ENCODE data around the gene EED. TPM values are rescaled to one million over a fixed set of nuclear protein-coding genes. Genes with fewer than 3 reads are reported as not detected.
"Not testable (repeated sequence)": the region's sequence is repeated elsewhere in the genome, so short reads cannot be mapped to it uniquely, and the experiment has no call there.

Gene EED
- total and polyA plus RNA-seq, 5 donors = 13.0 to 16.9 (median 14.4) TPM

DNA sequence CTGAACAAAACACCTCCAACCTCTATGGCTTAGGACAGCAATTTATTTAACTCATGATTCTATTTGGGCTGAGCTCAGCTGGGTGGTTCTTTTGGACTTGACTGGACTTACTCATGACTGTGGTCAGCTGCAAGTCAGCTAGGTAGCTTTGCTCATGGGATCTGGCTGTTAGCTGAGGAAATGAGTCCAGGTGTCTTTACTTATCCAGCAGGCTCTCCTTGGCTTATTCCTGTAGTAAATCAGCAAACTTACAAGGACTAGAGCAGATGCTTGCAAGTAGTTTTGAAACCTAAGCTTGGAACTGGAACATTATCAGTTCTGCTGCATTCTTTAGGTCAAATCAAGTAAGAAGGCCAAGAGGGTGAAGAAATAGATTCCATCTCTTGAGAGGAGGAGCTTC is 49.5 kb downstream of the EED start:
- H3K4me1 ChIP-seq (ENCODE audit: control insufficient read depth, insufficient read depth, low read length) = no peaks in the 10 kb centered on the region
- no peak for DNase-seq
- H3K9me3 ChIP-seq (ENCODE audit: control insufficient read depth, low read length) = no peaks in the 10 kb centered on the region
- intact Hi-C loops (cut with DNase I) = loop anchor here in 2 of 4 donors (5.0 to 10.0 kb wide), 2 partner anchors 352 to 439 kb away; partner anchors contain the start of gene CCDC83 (in 1 of the 2)
- no peak overlapping the region for H3K4me3 ChIP-seq (ENCODE audit: low read length)
- no peak overlapping the region for H3K27ac ChIP-seq (ENCODE audit: low read length)
- no peak for ATAC-seq
- H3K27me3 ChIP-seq (ENCODE audit: control insufficient read depth, insufficient read depth) = no peaks in the 10 kb centered on the region

DNA sequence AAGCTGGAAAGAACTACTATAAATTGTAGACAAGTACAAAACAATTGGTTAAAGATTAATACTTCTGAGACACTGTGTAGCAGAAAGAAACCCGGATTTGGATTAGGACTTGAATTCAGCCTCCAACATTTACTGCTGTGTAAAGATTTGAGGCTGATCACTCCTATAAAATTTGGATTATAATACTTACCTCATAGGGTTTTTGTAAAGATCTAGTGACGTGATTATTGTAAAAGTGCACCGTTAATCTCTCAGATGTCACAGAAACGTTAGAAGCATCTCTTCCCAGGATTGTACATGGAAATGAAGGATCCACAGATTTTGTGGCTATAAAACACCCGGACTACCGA is 57.2 kb downstream of the EED start:
- Histone ChIP-seq H3K27me3 (ENCODE audit: control insufficient read depth, insufficient read depth) (no peaks in the 10 kb centered on the region), H3K27ac (ENCODE audit: low read length) (no peak overlapping the region), H3K4me3 (ENCODE audit: low read length) (peak overlapping the region; percentile 91), H3K4me1 (ENCODE audit: control insufficient read depth, insufficient read depth, low read length) (no peaks in the 10 kb centered on the region), H3K9me3 (ENCODE audit: control insufficient read depth, low read length) (no peaks in the 10 kb centered on the region)
- no peak for DNase-seq
- WGBS = 3% methylated on average over 6 of the region's 6 CpGs
- intact Hi-C loops (cut with DNase I) = no loop called here
- no peak for ATAC-seq

- WGBS = under 1% methylated on average over 30 of the region's 30 CpGs
- peak within 1 kb of the TSS; percentile 65 for H3K27ac ChIP-seq (ENCODE audit: low read length)
- H3K27me3 ChIP-seq (ENCODE audit: control insufficient read depth, insufficient read depth) = no peaks in the 10 kb centered on the region
- no peaks in the 10 kb centered on the region for H3K4me1 ChIP-seq (ENCODE audit: control insufficient read depth, insufficient read depth, low read length)
- ATAC-seq (peak; percentile 99 to 100), DNase-seq (peak; percentile 100)
- intact Hi-C loops (cut with DNase I) = no loop called here
- H3K4me3 ChIP-seq (ENCODE audit: low read length) = peak within 1 kb of the TSS; percentile 91
- H3K9me3 ChIP-seq (ENCODE audit: control insufficient read depth, low read length) = no peaks in the 10 kb centered on the region
Observed at GRCh38 chr11:86302092-86302793, 57.7 kb downstream of the EED start, which contains the start of gene HIKESHI. TSS of gene HIKESHI (plus strand) at chr11:86302240. CDS start at chr11:86302449, 209 bp downstream.

DNA sequence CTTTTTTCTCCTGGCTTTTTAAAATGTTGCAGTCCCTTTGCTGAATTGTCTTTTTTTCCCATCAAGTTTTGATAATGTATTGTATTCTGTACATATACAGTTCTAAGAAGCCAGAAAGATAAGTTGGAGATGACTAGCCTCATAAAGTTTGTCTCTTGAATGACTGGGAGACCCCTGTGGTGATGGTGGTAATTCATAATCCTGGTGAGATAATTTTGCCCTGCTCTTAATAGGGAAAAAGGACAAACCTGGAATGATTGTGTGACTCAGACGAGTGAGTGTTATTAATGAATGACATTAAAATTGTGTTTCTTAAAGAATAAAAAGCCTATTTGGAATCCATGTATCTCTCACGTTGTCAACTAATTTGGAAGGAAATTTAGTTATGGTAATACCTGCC is 58.7 kb downstream of the EED start:
- ATAC-seq (no peak), DNase-seq (no peak)
- intact Hi-C loops (cut with DNase I) = no loop called here

GRCh38 chr11:86308710-86309109 is 64.2 kb downstream of the EED start:
- DNase-seq; H3K9me3 ChIP-seq (ENCODE audit: control insufficient read depth, low read length); H3K27me3 ChIP-seq (ENCODE audit: control insufficient read depth, insufficient read depth); ATAC-seq; intact Hi-C loops (cut with DNase I); H3K4me1 ChIP-seq (ENCODE audit: control insufficient read depth, insufficient read depth, low read length); H3K27ac ChIP-seq (ENCODE audit: low read length); H3K4me3 ChIP-seq (ENCODE audit: low read length): not testable (repeated sequence)
- WGBS = 100% methylated on average over 3 of the region's 4 CpGs

More for the DNA sequence above, 58.7 kb downstream of the EED start:
- no peaks in the 10 kb centered on the region for H3K4me1 ChIP-seq (ENCODE audit: control insufficient read depth, insufficient read depth, low read length)
- no peaks in the 10 kb centered on the region for H3K27me3 ChIP-seq (ENCODE audit: control insufficient read depth, insufficient read depth)
- WGBS = 62% methylated on average over 2 of the region's 2 CpGs
- no peak overlapping the region for H3K27ac ChIP-seq (ENCODE audit: low read length)
- H3K9me3 ChIP-seq (ENCODE audit: control insufficient read depth, low read length) = no peaks in the 10 kb centered on the region
- H3K4me3 ChIP-seq (ENCODE audit: low read length) = peak overlapping the region; percentile 91

GRCh38 chr11:86313793-86314192 is 69.2 kb downstream of the EED start:
- Histone ChIP-seq H3K9me3 (ENCODE audit: control insufficient read depth, low read length) (no peaks in the 10 kb centered on the region), H3K4me1 (ENCODE audit: control insufficient read depth, insufficient read depth, low read length) (no peaks in the 10 kb centered on the region), H3K27ac (ENCODE audit: low read length) (no peak overlapping the region), H3K4me3 (ENCODE audit: low read length) (no peak overlapping the region), H3K27me3 (ENCODE audit: control insufficient read depth, insufficient read depth) (no peaks in the 10 kb centered on the region)
- 99% methylated on average over 2 of the region's 2 CpGs for WGBS
- intact Hi-C loops (cut with DNase I) = no loop called here
- no peak for DNase-seq
- no peak for ATAC-seq

DNA sequence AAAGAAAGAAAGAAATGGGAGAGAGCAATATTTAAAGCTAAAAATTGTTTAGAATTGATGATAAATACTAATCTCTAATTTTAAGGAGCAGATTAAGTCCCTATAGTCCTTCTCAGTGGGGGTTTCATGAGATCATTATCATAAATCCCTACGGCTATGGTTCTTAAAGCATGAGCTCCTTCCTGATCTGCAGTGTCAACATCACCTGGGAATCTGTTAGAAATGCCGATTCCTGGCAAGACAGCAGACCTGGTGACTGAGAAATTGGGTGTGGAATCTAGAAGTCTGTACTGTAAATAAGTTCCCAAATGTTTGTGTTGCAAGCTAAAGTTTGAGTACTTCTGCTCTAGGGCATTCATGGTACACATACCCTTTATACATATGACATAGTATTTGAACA is 70.1 kb downstream of the EED start:
- no peaks in the 10 kb centered on the region for H3K27me3 ChIP-seq (ENCODE audit: control insufficient read depth, insufficient read depth)
- H3K4me3 ChIP-seq (ENCODE audit: low read length) = no peak overlapping the region
- no peaks in the 10 kb centered on the region for H3K4me1 ChIP-seq (ENCODE audit: control insufficient read depth, insufficient read depth, low read length)
- H3K9me3 ChIP-seq (ENCODE audit: control insufficient read depth, low read length) = no peaks in the 10 kb centered on the region
- ATAC-seq (no peak), DNase-seq (no peak)
- intact Hi-C loops (cut with DNase I) = no loop called here
- 96% methylated on average over 2 of the region's 2 CpGs for WGBS
- no peak overlapping the region for H3K27ac ChIP-seq (ENCODE audit: low read length)

Other genes with a start within 250 kb of the EED start
- 100 to 1,000 TPM; 170 to 298 (median 182) TPM for gene PICALM, start 175.7 kb upstream of the EED start, total RNA-seq
- 62.8 TPM for gene PICALM, start 175.7 kb upstream of the EED start, polyA plus RNA-seq
- gene HIKESHI, start 57.5 kb downstream of the EED start, total RNA-seq = 10 to 100 TPM; 43.7 to 47.7 (median 44.3) TPM
- 54.8 TPM for gene HIKESHI, start 57.5 kb downstream of the EED start, polyA plus RNA-seq
- under 1 TPM; 0.29 to 0.70 (median 0.32) TPM for gene CCDC81, start 130.1 kb downstream of the EED start, total RNA-seq
- 0.29 TPM for gene CCDC81, start 130.1 kb downstream of the EED start, polyA plus RNA-seq

All from right cardiac atrium (tissue), 5 donors.